Liver (tissue), 9 donors: ENCODE data around the gene UNC13C. TPM values are rescaled to one million over a fixed set of nuclear protein-coding genes. Genes with fewer than 3 reads are reported as not detected.

Source experiments
- DNase-seq: peaks from one replicate; pipeline ENCODE4 v3.0.0-alpha.2; 2017; ENCODE audit warnings: low spot score
- H3K27ac ChIP-seq, 2 donors: one replicate each; pipeline ENCODE4 v1.7.0; 2013; ENCODE audit warnings: inconsistent platforms in 2 of 2, low read length in 2 of 2, control low read depth in 1 of 2, low read depth in 1 of 2, mild to moderate bottlenecking in 1 of 2
- H3K27me3 ChIP-seq, 4 donors: one replicate each; pipeline versions ENCODE4 v1.6.1 to v1.7.0; 2013; ENCODE audit warnings: low read length in 3 of 4, inconsistent platforms in 1 of 4, mild to moderate bottlenecking in 1 of 4, moderate library complexity in 1 of 4; ENCODE audit not compliant: control insufficient read depth in 4 of 4, insufficient read depth in 4 of 4
- H3K36me3 ChIP-seq, 4 donors: one replicate each; pipeline versions ENCODE4 v1.6.1 to v1.7.0; 2013; ENCODE audit warnings: low read length in 3 of 4, mild to moderate bottlenecking in 3 of 4, low read depth in 1 of 4, moderate library complexity in 1 of 4; ENCODE audit not compliant: control insufficient read depth in 4 of 4, insufficient read depth in 3 of 4
- H3K4me1 ChIP-seq, 4 donors: one replicate each; pipeline versions ENCODE4 v1.6.1 to v1.7.0; 2013; ENCODE audit warnings: low read length in 3 of 4, mild to moderate bottlenecking in 3 of 4, moderate library complexity in 1 of 4; ENCODE audit not compliant: control insufficient read depth in 4 of 4, insufficient read depth in 4 of 4
- H3K4me3 ChIP-seq, 3 donors: one replicate each; pipeline versions ENCODE4 v1.6.1 to v1.7.0; 2013; ENCODE audit warnings: low read length in 3 of 3, control low read depth in 1 of 3, low read depth in 1 of 3, mild to moderate bottlenecking in 1 of 3
- H3K9ac ChIP-seq, 2 donors: one replicate each; pipeline ENCODE4 v1.7.0; 2013; ENCODE audit warnings: low read length in 2 of 2, mild to moderate bottlenecking in 2 of 2, moderate library complexity in 2 of 2, control low read depth in 1 of 2, low read depth in 1 of 2
- H3K9me3 ChIP-seq, 4 donors: one replicate each; pipeline versions ENCODE4 v1.6.1 to v1.7.0; 2013; ENCODE audit warnings: low read length in 3 of 4; ENCODE audit not compliant: control insufficient read depth in 4 of 4
- ATF3 ChIP-seq: IDR thresholded peaks from 2 replicates; pipeline ENCODE4 v1.6.1; 2016; ENCODE audit warnings: antibody characterized with exemption
- CTCF ChIP-seq: fragments of 150-350 bp; IDR thresholded peaks from 2 replicates; pipeline ENCODE4 v1.5.1; 2017; ENCODE audit warnings: improper control_type of control experiment, low read depth, low read length; ENCODE audit not compliant: missing input control
- EGR1 ChIP-seq, 2 donors: IDR thresholded peaks; 2 replicates each; pipeline ENCODE4 v1.6.1; 2016 to 2018; ENCODE audit warnings: antibody characterized with exemption in 2 of 2, low read depth in 2 of 2
- FOXA1 ChIP-seq: IDR thresholded peaks from 2 replicates; pipeline ENCODE4 v1.6.1; 2016; ENCODE audit warnings: antibody characterized with exemption
- FOXA2 ChIP-seq: IDR thresholded peaks from 2 replicates; pipeline ENCODE4 v1.6.1; 2016; ENCODE audit warnings: antibody characterized with exemption
- GABPA ChIP-seq, 2 donors: IDR thresholded peaks in 1 of 2; conservative IDR thresholded peaks in 1 of 2; 2 replicates each; pipeline ENCODE4 v1.6.1; 2016; ENCODE audit warnings: antibody characterized with exemption in 2 of 2, mild to moderate bottlenecking in 1 of 2, moderate library complexity in 1 of 2
- HNF4A ChIP-seq, 2 donors: conservative IDR thresholded peaks; 2 replicates each; pipeline ENCODE4 v1.6.1; 2016; ENCODE audit warnings: antibody characterized with exemption in 2 of 2, mild to moderate bottlenecking in 2 of 2
- HNF4G ChIP-seq: IDR thresholded peaks from 2 replicates; pipeline ENCODE4 v1.6.1; 2016; ENCODE audit warnings: antibody characterized with exemption
- JUND ChIP-seq, 2 donors: IDR thresholded peaks; 2 replicates each; pipeline ENCODE4 v1.6.1; 2016; ENCODE audit warnings: antibody characterized with exemption in 2 of 2
- MAX ChIP-seq: IDR thresholded peaks from 2 replicates; pipeline ENCODE4 v1.6.1; 2016; ENCODE audit warnings: antibody characterized with exemption
- RAD21 ChIP-seq, 2 donors: IDR thresholded peaks; 2 replicates each; pipeline ENCODE4 v1.6.1; 2016; ENCODE audit warnings: antibody characterized with exemption in 2 of 2, mild to moderate bottlenecking in 2 of 2
- REST ChIP-seq: IDR thresholded peaks from 2 replicates; pipeline ENCODE4 v1.6.1; 2016; ENCODE audit warnings: antibody characterized with exemption, mild to moderate bottlenecking
- RXRA ChIP-seq, 2 donors: IDR thresholded peaks; 2 replicates each; pipeline ENCODE4 v1.6.1; 2017 to 2018; ENCODE audit warnings: antibody characterized with exemption in 2 of 2, mild to moderate bottlenecking in 1 of 2
- SP1 ChIP-seq: IDR thresholded peaks from 2 replicates; pipeline ENCODE4 v1.6.1; 2018; ENCODE audit warnings: antibody characterized with exemption, mild to moderate bottlenecking
- TAF1 ChIP-seq: conservative IDR thresholded peaks from 2 replicates; pipeline ENCODE4 v1.6.1; 2016; ENCODE audit warnings: antibody characterized with exemption, mild to moderate bottlenecking
- YY1 ChIP-seq: IDR thresholded peaks from 2 replicates; pipeline ENCODE4 v1.6.1; 2016; ENCODE audit warnings: antibody characterized with exemption, mild to moderate bottlenecking
- ZBTB33 ChIP-seq: IDR thresholded peaks from 2 replicates; pipeline ENCODE4 v1.6.1; 2016; ENCODE audit warnings: antibody characterized with exemption
- WGBS: extraction: QIAGEN DNeasy Blood & Tissue Kit; methylation state at CpG from one replicate; pipeline ENCODE4 v1.1.7; 2013; 5-methylcytosine and 5-hydroxymethylcytosine counted together
- polyA plus RNA-seq, 2 donors: library from polyadenylated mRNA; stranded (reverse) in 1 of 2; unstranded in 1 of 2; fragments of 200-250 nt in 1 of 2; fragments of >200 nt in 1 of 2; fragmentation: Nextera tagmentation in 1 of 2; extraction: Ambion mirVana in 1 of 2; gene quantifications; one replicate each; pipeline versions ENCODE4 v1.2.1 to v1.2.3, GENCODE V29; 2013 to 2015
- total RNA-seq, 2 donors: library from RNA; depleted of rRNA; stranded (reverse); fragments of >200 nt; gene quantifications; one replicate each; pipeline ENCODE4 v1.2.3, GENCODE V29; 2014
- donor health status: healthy.
- donor health status: healthy.
- donor health status: healthy.
- donor health status: healthy.
- donor health status: healthy.

Gene UNC13C
- total and polyA plus RNA-seq, 4 donors, result 0.19 TPM; not detected in 3

- Histone ChIP-seq H3K9ac (no peak overlapping the region), H3K36me3 (no peaks in the 10 kb centered on the region), H3K27ac (no peak overlapping the region), H3K4me1 (no peaks in the 10 kb centered on the region), H3K27me3 (no peaks in the 10 kb centered on the region), H3K4me3 (no peak overlapping the region), H3K9me3 (no peaks in the 10 kb centered on the region)
- no peak for DNase-seq
- TF ChIP-seq HNF4A (conservative IDR thresholded peaks at IDR 0.05), result no peak
- WGBS, result 73% methylated on average over 3 of the region's 3 CpGs
Observed at GRCh38 chr15:54547491-54547890, 569.2 kb downstream of the UNC13C start.

- no peaks in the 10 kb centered on the region for H3K36me3 ChIP-seq
- no peaks in the 10 kb centered on the region for H3K27me3 ChIP-seq
- no peak overlapping the region for H3K9ac ChIP-seq
- no peak overlapping the region for H3K4me3 ChIP-seq
- TF ChIP-seq HNF4G, result no peak
- no peak for TF ChIP-seq MAX
- TF ChIP-seq SP1, result no peak
- TF ChIP-seq FOXA1, result no peak
- no peak for TF ChIP-seq ZBTB33
- TF ChIP-seq YY1, result no peak
- no peak for TF ChIP-seq RAD21 (IDR thresholded peaks at IDR 0.05)
- no peak for TF ChIP-seq HNF4A (conservative IDR thresholded peaks at IDR 0.05)
- TF ChIP-seq CTCF, result no peak
- no peak for TF ChIP-seq GABPA (IDR thresholded peaks at IDR 0.05 in 1 of 2, conservative IDR thresholded peaks at IDR 0.05 in 1 of 2)
- TF ChIP-seq RXRA (IDR thresholded peaks at IDR 0.05), result no peak
- no peak for TF ChIP-seq JUND (IDR thresholded peaks at IDR 0.05)
- TF ChIP-seq ATF3, result no peak
- TF ChIP-seq TAF1, result no peak
- no peak for TF ChIP-seq REST
- TF ChIP-seq FOXA2, result no peak
- no peak for TF ChIP-seq EGR1 (IDR thresholded peaks at IDR 0.05; ENCODE audit: low read depth in 2 of 2)
- no peak for DNase-seq
- no peaks in the 10 kb centered on the region for H3K9me3 ChIP-seq
- no peak overlapping the region for H3K27ac ChIP-seq
- H3K4me1 ChIP-seq, result no peaks in the 10 kb centered on the region
- 62% methylated on average over 1 of the region's 1 CpG for WGBS
Observed at GRCh38 chr15:54550954-54551353, 572.7 kb downstream of the UNC13C start.
